Measurements from ENCODE around the gene CCDC174. TPM values are rescaled to one million over a fixed set of nuclear protein-coding genes. Genes with fewer than 3 reads are reported as not detected.

The CCDC174 gene
- total and polyA plus RNA-seq, 10 of the 15 experiments (the other 5 are each of a cell fraction or from before 2014, with no cell fraction given), result 11.6 to 31.3 (median 19.1) TPM

DNA sequence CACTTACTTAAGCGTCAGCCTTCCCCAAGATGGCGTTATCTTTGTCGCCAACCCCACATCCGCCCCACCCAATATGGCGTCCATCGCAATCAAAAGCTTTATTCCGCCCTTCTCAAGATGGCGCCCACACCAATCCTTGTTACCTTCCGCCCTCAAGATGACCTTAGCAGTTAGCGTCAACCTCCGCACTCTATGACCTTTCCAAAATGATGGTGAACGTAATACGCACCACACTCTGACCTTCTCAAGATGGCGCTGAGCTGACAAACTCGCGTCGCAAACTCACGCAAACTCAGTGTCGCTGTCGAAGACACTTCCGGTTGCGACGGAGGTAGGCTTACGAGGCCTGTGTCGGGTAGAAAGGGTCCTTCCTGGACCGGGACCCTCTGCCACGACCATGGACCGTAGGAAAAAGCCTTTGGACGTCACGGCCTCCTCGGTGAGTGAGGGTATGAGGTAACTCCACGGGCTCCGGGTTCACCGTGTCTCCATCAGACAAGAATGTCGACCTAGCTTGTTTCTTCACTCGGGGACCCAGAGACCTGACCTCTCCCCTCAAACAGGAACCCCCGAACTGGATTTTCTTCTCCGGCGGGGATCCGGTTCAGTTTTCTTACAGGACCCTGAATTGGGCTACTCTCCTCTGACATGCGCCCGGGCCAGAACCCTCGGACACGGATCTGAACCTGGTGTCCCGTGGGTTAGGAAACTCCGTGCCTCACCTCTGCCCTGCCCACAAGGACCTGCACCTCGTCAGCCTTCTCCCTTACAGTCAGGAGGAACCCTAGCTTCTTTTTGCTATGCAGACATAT lies at the start of gene CCDC174 (continued):
- TF ChIP-seq, protein P1, sequence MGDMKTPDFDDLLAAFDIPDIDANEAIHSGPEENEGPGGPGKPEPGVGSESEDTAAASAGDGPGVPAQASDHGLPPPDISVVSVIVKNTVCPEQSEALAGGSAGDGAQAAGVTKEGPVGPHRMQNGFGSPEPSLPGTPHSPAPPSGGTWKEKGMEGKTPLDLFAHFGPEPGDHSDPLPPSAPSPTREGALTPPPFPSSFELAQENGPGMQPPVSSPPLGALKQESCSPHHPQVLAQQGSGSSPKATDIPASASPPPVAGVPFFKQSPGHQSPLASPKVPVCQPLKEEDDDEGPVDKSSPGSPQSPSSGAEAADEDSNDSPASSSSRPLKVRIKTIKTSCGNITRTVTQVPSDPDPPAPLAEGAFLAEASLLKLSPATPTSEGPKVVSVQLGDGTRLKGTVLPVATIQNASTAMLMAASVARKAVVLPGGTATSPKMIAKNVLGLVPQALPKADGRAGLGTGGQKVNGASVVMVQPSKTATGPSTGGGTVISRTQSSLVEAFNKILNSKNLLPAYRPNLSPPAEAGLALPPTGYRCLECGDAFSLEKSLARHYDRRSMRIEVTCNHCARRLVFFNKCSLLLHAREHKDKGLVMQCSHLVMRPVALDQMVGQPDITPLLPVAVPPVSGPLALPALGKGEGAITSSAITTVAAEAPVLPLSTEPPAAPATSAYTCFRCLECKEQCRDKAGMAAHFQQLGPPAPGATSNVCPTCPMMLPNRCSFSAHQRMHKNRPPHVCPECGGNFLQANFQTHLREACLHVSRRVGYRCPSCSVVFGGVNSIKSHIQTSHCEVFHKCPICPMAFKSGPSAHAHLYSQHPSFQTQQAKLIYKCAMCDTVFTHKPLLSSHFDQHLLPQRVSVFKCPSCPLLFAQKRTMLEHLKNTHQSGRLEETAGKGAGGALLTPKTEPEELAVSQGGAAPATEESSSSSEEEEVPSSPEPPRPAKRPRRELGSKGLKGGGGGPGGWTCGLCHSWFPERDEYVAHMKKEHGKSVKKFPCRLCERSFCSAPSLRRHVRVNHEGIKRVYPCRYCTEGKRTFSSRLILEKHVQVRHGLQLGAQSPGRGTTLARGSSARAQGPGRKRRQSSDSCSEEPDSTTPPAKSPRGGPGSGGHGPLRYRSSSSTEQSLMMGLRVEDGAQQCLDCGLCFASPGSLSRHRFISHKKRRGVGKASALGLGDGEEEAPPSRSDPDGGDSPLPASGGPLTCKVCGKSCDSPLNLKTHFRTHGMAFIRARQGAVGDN (IDR thresholded peaks at IDR 0.05), result peak; percentile 35; the same call in 1 of the 2 replicates
- TF ChIP-seq KLF5 (IDR thresholded peaks at IDR 0.05; ENCODE audit: partially characterized antibody) (peak; percentile 59), JUND (IDR thresholded peaks at IDR 0.05; ENCODE audit: low read depth, low read length) (no peak), STAT1 (conservative IDR thresholded peaks at IDR 0.05) (peak; percentile 96; the same call in 1 of the 2 replicates), CHD4 (IDR thresholded peaks at IDR 0.05) (no peak), BMI1 (IDR thresholded peaks at IDR 0.05; ENCODE audit: borderline replicate concordance) (no peak), JUNB (IDR thresholded peaks at IDR 0.05) (no peak), HDAC6 (IDR thresholded peaks at IDR 0.05; ENCODE audit: unreplicated experiment) (peak; percentile 54), FOXK2 (IDR thresholded peaks at IDR 0.05) (peak; percentile 88), GABPA (IDR thresholded peaks at IDR 0.05; ENCODE audit: low read depth) (peak; percentile 89), POLR2AphosphoS2 (IDR thresholded peaks at IDR 0.05; ENCODE audit: low read depth, low read length) (peak; percentile 88; the same call in 1 of the 2 replicates), SPI1 (IDR thresholded peaks at IDR 0.05; ENCODE audit: borderline replicate concordance, insufficient read depth, low read depth, low read length) (peak; percentile 30; the same call in 1 of the 2 replicates), POU2F2 (IDR thresholded peaks at IDR 0.05; ENCODE audit: borderline replicate concordance, low read depth, low read length) (peak; percentile 72; the same call in 2 of the 3 replicates), ESRRA (IDR thresholded peaks at IDR 0.05; ENCODE audit: low read length) (peak; percentile 97), POLR2AphosphoS5 (IDR thresholded peaks at IDR 0.05; ENCODE audit: low read length) (peak; percentile 98), RFX5 (IDR thresholded peaks at IDR 0.05; ENCODE audit: low read depth, low read length) (no peak)
- TF ChIP-seq, protein P2, sequence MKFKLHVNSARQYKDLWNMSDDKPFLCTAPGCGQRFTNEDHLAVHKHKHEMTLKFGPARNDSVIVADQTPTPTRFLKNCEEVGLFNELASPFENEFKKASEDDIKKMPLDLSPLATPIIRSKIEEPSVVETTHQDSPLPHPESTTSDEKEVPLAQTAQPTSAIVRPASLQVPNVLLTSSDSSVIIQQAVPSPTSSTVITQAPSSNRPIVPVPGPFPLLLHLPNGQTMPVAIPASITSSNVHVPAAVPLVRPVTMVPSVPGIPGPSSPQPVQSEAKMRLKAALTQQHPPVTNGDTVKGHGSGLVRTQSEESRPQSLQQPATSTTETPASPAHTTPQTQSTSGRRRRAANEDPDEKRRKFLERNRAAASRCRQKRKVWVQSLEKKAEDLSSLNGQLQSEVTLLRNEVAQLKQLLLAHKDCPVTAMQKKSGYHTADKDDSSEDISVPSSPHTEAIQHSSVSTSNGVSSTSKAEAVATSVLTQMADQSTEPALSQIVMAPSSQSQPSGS (IDR thresholded peaks at IDR 0.05; ENCODE audit: low read length), result peak; percentile 62; the same call in 1 of the 2 replicates
- TF ChIP-seq, protein P3, sequence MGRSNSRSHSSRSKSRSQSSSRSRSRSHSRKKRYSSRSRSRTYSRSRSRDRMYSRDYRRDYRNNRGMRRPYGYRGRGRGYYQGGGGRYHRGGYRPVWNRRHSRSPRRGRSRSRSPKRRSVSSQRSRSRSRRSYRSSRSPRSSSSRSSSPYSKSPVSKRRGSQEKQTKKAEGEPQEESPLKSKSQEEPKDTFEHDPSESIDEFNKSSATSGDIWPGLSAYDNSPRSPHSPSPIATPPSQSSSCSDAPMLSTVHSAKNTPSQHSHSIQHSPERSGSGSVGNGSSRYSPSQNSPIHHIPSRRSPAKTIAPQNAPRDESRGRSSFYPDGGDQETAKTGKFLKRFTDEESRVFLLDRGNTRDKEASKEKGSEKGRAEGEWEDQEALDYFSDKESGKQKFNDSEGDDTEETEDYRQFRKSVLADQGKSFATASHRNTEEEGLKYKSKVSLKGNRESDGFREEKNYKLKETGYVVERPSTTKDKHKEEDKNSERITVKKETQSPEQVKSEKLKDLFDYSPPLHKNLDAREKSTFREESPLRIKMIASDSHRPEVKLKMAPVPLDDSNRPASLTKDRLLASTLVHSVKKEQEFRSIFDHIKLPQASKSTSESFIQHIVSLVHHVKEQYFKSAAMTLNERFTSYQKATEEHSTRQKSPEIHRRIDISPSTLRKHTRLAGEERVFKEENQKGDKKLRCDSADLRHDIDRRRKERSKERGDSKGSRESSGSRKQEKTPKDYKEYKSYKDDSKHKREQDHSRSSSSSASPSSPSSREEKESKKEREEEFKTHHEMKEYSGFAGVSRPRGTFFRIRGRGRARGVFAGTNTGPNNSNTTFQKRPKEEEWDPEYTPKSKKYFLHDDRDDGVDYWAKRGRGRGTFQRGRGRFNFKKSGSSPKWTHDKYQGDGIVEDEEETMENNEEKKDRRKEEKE (IDR thresholded peaks at IDR 0.05), result no peak
- TF ChIP-seq, protein P4, sequence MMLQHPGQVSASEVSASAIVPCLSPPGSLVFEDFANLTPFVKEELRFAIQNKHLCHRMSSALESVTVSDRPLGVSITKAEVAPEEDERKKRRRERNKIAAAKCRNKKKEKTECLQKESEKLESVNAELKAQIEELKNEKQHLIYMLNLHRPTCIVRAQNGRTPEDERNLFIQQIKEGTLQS (IDR thresholded peaks at IDR 0.05; ENCODE audit: borderline replicate concordance, extremely low read depth, low read depth, low read length), result peak; percentile 79; the same call in 1 of the 2 replicates
- TF ChIP-seq, protein P5, sequence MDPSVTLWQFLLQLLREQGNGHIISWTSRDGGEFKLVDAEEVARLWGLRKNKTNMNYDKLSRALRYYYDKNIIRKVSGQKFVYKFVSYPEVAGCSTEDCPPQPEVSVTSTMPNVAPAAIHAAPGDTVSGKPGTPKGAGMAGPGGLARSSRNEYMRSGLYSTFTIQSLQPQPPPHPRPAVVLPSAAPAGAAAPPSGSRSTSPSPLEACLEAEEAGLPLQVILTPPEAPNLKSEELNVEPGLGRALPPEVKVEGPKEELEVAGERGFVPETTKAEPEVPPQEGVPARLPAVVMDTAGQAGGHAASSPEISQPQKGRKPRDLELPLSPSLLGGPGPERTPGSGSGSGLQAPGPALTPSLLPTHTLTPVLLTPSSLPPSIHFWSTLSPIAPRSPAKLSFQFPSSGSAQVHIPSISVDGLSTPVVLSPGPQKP (IDR thresholded peaks at IDR 0.05; ENCODE audit: low read depth, low read length), result peak; percentile 82
